WERI-Rb-1 (cell line): Measurements from ENCODE around the gene EPS8.

Source experiments
- DNase-seq: peaks from one replicate; pipeline ENCODE4 v3.0.0-alpha.2; 2020
- H3K27ac ChIP-seq: fragments of 250-450 bp; sonication (Bioruptor Pico); 2 replicates; pipeline ENCODE4 v1.5.1; 2020; ENCODE audit warnings: mild to moderate bottlenecking, moderate library complexity
- H3K27me3 ChIP-seq: fragments of 250-450 bp; sonication (Bioruptor Pico); 2 replicates; pipeline ENCODE4 v1.5.1; 2021; ENCODE audit warnings: mild to moderate bottlenecking, low read depth, moderate library complexity; ENCODE audit not compliant: insufficient read depth, severe bottlenecking
- H3K36me3 ChIP-seq: fragments of 250-450 bp; sonication (Bioruptor Pico); 2 replicates; pipeline ENCODE4 v1.5.1; 2020; ENCODE audit warnings: mild to moderate bottlenecking, moderate library complexity
- H3K4me3 ChIP-seq: 2 replicates; pipeline ENCODE4 v1.5.1; 2011; ENCODE audit warnings: low read depth, mild to moderate bottlenecking, control low read depth, low read length
- H3K9me3 ChIP-seq: fragments of 250-450 bp; sonication (Bioruptor Pico); 2 replicates; pipeline ENCODE4 v1.5.1; 2021; ENCODE audit warnings: mild to moderate bottlenecking, moderate library complexity; ENCODE audit not compliant: severe bottlenecking
- TF ChIP-seq, protein P1 (sequence below): IDR thresholded peaks from 2 replicates; pipeline ENCODE4 v1.5.1; 2011; ENCODE audit warnings: low read depth, mild to moderate bottlenecking, control low read depth, inconsistent platforms, low read length

Gene EPS8

DNA sequence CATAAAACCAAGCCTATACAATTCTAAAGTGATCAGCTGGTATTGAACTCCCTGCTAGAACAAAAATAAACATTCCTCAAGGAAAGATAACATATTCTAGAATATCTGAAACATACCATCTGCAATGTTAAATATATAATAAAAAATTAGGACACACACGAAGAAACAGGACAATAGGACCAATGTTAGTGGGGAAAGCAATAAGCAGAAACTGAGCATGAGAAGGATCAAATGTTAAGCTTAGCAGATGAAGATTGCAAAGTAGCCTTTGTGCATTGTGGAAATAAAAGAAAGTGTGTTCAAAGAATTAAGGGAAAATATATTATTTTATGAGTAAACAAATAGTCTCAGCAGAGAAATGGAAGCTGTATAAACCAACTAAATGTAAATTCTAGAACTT lies 180.8 kb downstream of the EPS8 start:
- Histone ChIP-seq H3K27ac (no peak overlapping the region), H3K4me3 (no peak overlapping the region), H3K36me3 (no peaks in the 10 kb centered on the region), H3K9me3 (peaks cover 2% of the 10 kb centered on the region), H3K27me3 (no peaks in the 10 kb centered on the region)
- DNase-seq, result no peak
- TF ChIP-seq, protein P1, sequence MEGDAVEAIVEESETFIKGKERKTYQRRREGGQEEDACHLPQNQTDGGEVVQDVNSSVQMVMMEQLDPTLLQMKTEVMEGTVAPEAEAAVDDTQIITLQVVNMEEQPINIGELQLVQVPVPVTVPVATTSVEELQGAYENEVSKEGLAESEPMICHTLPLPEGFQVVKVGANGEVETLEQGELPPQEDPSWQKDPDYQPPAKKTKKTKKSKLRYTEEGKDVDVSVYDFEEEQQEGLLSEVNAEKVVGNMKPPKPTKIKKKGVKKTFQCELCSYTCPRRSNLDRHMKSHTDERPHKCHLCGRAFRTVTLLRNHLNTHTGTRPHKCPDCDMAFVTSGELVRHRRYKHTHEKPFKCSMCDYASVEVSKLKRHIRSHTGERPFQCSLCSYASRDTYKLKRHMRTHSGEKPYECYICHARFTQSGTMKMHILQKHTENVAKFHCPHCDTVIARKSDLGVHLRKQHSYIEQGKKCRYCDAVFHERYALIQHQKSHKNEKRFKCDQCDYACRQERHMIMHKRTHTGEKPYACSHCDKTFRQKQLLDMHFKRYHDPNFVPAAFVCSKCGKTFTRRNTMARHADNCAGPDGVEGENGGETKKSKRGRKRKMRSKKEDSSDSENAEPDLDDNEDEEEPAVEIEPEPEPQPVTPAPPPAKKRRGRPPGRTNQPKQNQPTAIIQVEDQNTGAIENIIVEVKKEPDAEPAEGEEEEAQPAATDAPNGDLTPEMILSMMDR, result no peak

- TF ChIP-seq, protein P1, result no peak
- Histone ChIP-seq H3K27ac (no peak overlapping the region), H3K27me3 (no peaks in the 10 kb centered on the region), H3K36me3 (no peaks in the 10 kb centered on the region), H3K4me3 (no peak overlapping the region), H3K9me3 (no peaks in the 10 kb centered on the region)
- DNase-seq, result no peak
Observed at GRCh38 chr12:15605881-15606590, 183.2 kb downstream of the EPS8 start.

DNA sequence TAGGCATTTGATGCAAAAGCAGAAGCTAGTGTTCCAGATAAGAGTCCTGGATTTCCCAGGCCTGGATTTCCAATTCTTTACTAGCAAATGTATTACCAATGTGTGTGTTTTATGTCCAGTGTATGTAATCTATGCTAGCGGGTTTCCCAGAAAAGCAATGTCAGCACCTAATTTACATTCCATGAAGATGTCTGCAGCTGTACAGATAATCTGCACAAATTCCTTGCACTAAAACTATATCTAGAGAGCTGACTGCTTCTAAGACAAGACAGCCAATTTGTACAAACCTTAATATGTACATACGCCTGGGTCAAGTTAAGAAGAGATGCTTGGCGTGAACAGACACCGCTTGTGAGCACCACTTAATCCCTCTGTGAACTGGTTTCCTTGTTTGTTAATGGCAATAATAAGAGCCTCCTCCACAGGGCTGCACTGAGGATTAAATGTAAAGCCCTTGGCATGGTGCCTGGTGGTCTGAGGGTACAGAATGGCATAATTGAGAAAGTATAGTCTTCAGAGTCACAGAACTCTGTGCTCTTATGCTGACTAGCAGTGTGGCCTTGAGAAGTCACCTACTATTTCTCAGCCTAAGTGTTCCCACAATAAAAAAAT lies 185.6 kb downstream of the EPS8 start:
- no peaks in the 10 kb centered on the region for H3K36me3 ChIP-seq
- H3K27me3 ChIP-seq, result no peaks in the 10 kb centered on the region
- H3K27ac ChIP-seq, result no peak overlapping the region
- peak; percentile 16 for DNase-seq
- no peak overlapping the region for H3K4me3 ChIP-seq
- no peaks in the 10 kb centered on the region for H3K9me3 ChIP-seq
- TF ChIP-seq, protein P1, result no peak

DNA sequence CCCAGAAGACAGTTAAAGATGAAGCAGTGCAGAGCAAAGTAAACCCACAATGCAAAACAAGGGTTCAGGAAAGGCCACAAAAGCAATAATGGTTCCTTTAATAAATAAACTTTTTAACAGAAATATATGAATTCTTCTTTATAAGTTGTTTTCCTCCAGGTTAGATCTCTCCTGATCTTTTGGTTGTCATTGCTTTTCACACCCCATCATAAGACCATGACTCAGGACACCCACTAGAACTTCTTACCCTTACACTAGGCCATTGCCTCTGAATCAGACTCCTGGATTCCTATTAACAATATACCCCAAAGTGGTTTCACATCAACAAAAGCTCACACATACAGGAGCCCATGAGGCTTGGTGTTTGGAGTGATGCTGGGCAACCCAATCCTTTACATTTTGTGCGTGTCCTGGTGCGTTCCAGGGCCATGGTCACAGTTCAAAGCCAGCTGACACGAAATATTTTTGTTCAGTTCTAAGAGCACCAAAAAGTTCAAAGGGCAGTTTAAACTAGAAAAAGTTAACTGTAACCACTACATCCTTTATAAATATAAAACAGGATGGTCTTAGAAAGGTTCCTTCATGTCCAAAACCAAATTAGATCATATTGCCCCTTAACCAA lies 187.0 kb downstream of the EPS8 start:
- TF ChIP-seq, protein P1, result no peak
- Histone ChIP-seq H3K9me3 (no peaks in the 10 kb centered on the region), H3K4me3 (no peak overlapping the region), H3K27me3 (no peaks in the 10 kb centered on the region), H3K36me3 (no peaks in the 10 kb centered on the region), H3K27ac (no peak overlapping the region)
- DNase-seq, result no peak

GRCh38 chr12:15601210-15601800 lies 187.9 kb downstream of the EPS8 start:
- no peaks in the 10 kb centered on the region for H3K36me3 ChIP-seq
- no peak overlapping the region for H3K4me3 ChIP-seq
- TF ChIP-seq, protein P1, result no peak
- no peaks in the 10 kb centered on the region for H3K9me3 ChIP-seq
- H3K27me3 ChIP-seq, result no peaks in the 10 kb centered on the region
- no peak overlapping the region for H3K27ac ChIP-seq
- no peak for DNase-seq
